H7 (cell line): ENCODE measurements around the gene IFNL4. TPM values are rescaled to one million over a fixed set of nuclear protein-coding genes. Genes with fewer than 3 reads are reported as not detected.

ENCODE experiments used
- DNase-seq: peaks from one replicate; pipeline ENCODE4 v3.0.0; 2012
- H3K27me3 ChIP-seq: 2 replicates; pipeline ENCODE4 v1.6.0; 2011; ENCODE audit warnings: mild to moderate bottlenecking, low read length; ENCODE audit not compliant: control insufficient read depth, insufficient read depth
- H3K36me3 ChIP-seq: replicated peaks from 2 replicates; pipeline ENCODE4 v1.5.1; 2011; ENCODE audit warnings: low read length; ENCODE audit not compliant: control insufficient read depth, insufficient read depth
- H3K4me3 ChIP-seq: 2 replicates; pipeline ENCODE4 v1.5.1; 2011; ENCODE audit warnings: low read depth, mild to moderate bottlenecking, control low read depth, low read length, moderate library complexity; ENCODE audit not compliant: insufficient read depth
- total RNA-seq: library from RNA; depleted of rRNA; stranded (reverse); fragments of >200 nt; shearing (Covaris generic); gene quantifications from 2 replicates; pipeline ENCODE4 v1.2.3, GENCODE V29; 2014; rRNA removed

Gene IFNL4
- total RNA-seq, 1 experiment from 2014 or later, result not detected

- peak; percentile 43 for DNase-seq
- no peak overlapping the region for H3K4me3 ChIP-seq
- H3K27me3 ChIP-seq, result peaks cover 25% of the 10 kb centered on the region
- no peaks in the 10 kb centered on the region for H3K36me3 ChIP-seq
Observed at GRCh38 chr19:39200066-39200802, 48.4 kb downstream of the IFNL4 start.

GRCh38 chr19:39199025-39199424 is 49.6 kb downstream of the IFNL4 start:
- H3K4me3 ChIP-seq, result no peak overlapping the region
- H3K36me3 ChIP-seq, result no peaks in the 10 kb centered on the region
- peak; percentile 72 for DNase-seq
- H3K27me3 ChIP-seq, result peaks cover 25% of the 10 kb centered on the region

DNA sequence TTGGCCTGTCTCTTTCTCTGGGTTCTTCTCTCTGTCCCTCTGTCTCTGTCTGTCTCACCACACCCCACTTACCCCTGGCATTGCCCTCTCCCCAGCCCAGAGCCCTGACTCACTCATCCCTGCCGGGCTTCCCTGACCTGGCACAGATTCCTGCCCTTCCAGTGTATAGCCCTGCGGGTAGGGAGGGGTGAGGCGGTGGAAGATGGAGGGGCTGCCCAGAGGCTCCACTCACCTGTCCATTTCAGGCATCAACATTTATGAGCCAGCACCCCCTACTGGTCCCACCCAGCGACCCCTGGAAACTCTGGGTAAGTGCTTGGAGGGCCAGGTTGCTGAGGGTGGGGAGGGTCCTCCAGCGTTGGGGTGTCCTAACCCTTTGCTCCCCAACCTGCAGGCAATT is 50.8 kb downstream of the IFNL4 start:
- no peaks in the 10 kb centered on the region for H3K36me3 ChIP-seq
- H3K4me3 ChIP-seq, result no peak overlapping the region
- peaks cover 27% of the 10 kb centered on the region for H3K27me3 ChIP-seq
- peak; percentile 59 for DNase-seq

DNA sequence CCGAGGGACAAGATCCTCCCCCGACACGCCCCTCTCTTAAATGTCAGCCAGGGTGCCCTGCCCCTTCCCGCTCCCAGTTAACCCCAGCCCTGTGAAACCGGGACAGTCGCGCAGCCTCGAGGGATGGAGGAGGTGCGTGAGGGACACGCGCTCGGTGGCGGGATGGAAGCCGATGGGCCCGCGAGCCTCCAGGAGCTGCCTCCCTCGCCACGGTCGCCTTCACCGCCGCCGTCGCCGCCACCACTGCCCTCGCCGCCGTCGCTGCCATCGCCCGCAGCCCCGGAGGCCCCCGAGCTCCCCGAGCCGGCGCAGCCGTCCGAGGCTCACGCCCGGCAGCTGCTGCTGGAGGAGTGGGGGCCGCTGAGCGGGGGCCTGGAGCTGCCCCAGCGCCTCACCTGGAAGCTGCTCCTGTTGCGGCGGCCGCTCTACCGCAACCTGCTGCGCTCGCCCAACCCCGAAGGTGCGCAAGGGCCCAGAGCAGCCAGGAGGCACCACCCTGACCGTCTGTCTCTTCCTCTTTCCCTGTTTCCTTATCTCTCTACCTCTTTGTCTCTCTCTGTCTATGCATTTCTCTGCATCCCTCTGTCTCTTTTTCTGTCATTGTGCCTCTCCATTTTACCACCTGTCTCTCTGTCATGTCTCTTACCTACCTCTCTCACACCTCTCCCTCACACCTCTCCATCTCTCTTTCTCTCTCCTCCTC is 51.6 kb downstream of the IFNL4 start, which contains the start of gene NCCRP1:
TSS of gene NCCRP1 (plus strand) at position 105 of the 703 bp plus-strand sequence. CDS start at position 124, 19 bp downstream.
- Histone ChIP-seq H3K36me3 (no peaks in the 10 kb centered on the region), H3K4me3 (peak within 1 kb of the TSS; percentile 35), H3K27me3 (peaks cover 27% of the 10 kb centered on the region)
- peak; percentile 90 for DNase-seq

GRCh38 chr19:39196320-39196719 is 52.3 kb downstream of the IFNL4 start:
- Histone ChIP-seq H3K4me3 (no peak overlapping the region), H3K36me3 (no peaks in the 10 kb centered on the region), H3K27me3 (peaks cover 27% of the 10 kb centered on the region)
- DNase-seq, result peak; percentile 62

Other genes starting within 250 kb of the IFNL4 start
- 4.0 and 5.5 TPM in 2 replicates for gene FBXO27, start 216.3 kb downstream of the IFNL4 start, total RNA-seq
- gene ACP7, start 164.5 kb downstream of the IFNL4 start, total RNA-seq, result 0.14 TPM in 1 of 2 replicates, not detected in the other
- gene PAK4, start 123.1 kb downstream of the IFNL4 start, total RNA-seq, result 14.0 and 15.6 TPM in 2 replicates
- gene NCCRP1, start 51.9 kb downstream of the IFNL4 start, total RNA-seq, result not detected in 2 replicates
- not detected in 2 replicates for gene SYCN, start 44.6 kb downstream of the IFNL4 start, total RNA-seq
- not detected in 2 replicates for gene IFNL3, start 3.9 kb downstream of the IFNL4 start, total RNA-seq
- gene IFNL2, start 19.5 kb upstream of the IFNL4 start, total RNA-seq, result not detected in 2 replicates
- not detected in 2 replicates for gene IFNL1, start 47.6 kb upstream of the IFNL4 start, total RNA-seq
- 1.9 and 2.4 TPM in 2 replicates for gene LRFN1, start 72.0 kb upstream of the IFNL4 start, total RNA-seq
- 0.63 TPM in 1 of 2 replicates, not detected in the other for gene GMFG, start 87.2 kb upstream of the IFNL4 start, total RNA-seq
- 113 and 122 TPM in 2 replicates for gene SAMD4B, start 93.6 kb upstream of the IFNL4 start, total RNA-seq
- 20.7 and 21.6 TPM in 2 replicates for gene PAF1, start 142.2 kb upstream of the IFNL4 start, total RNA-seq
- 38.2 and 41.6 TPM in 2 replicates for gene MED29, start 142.5 kb upstream of the IFNL4 start, total RNA-seq
- gene ZFP36, start 158.0 kb upstream of the IFNL4 start, total RNA-seq, result 2.2 and 6.4 TPM in 2 replicates
- gene PLEKHG2, start 163.8 kb upstream of the IFNL4 start, total RNA-seq, result 34.2 and 90.9 TPM in 2 replicates
- 42.4 and 55.8 TPM in 2 replicates for gene RPS16, start 187.1 kb upstream of the IFNL4 start, total RNA-seq
- 82.1 and 86.8 TPM in 2 replicates for gene SUPT5H, start 196.7 kb upstream of the IFNL4 start, total RNA-seq
- 134 and 161 TPM in 2 replicates for gene TIMM50, start 232.0 kb upstream of the IFNL4 start, total RNA-seq